Stimulated activated CD4-positive, alpha-beta T cell treated with anti-CD3 and anti-CD28 coated beads, Interleukin-15, amount 100 ng/mL, for 48 hours (primary cell): ENCODE data around the gene LETM1.

Source experiments
- DNase-seq, 2 donors: peaks; one replicate each; pipeline ENCODE4 v3.0.0-alpha.2; 2020; ENCODE audit warnings: low read depth in 2 of 2

Gene LETM1

DNA sequence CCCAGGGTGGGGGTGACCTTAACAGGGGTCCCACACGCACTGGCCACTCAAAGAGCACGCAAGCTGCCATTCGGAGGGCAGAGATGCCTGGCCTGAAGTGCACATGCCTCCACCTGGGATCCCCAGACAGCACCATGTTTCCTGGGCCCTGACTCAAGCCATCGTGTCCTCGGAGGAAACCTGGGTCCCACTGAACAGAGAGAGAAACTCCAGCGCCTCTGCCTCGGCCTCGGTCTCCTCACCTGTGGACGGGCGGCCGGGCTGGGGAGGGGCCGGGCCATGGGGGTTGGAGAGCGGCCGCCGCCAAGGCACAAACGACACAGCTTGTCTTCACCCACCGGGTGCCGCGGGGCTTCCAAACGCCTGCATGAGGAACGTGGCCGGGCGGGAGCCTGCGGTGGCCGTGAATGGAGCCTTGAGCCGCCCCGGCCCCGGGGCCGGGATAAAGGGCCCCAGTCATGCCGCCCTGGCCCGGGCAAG lies 92.8 kb downstream of the LETM1 start:
- no peak for DNase-seq

DNA sequence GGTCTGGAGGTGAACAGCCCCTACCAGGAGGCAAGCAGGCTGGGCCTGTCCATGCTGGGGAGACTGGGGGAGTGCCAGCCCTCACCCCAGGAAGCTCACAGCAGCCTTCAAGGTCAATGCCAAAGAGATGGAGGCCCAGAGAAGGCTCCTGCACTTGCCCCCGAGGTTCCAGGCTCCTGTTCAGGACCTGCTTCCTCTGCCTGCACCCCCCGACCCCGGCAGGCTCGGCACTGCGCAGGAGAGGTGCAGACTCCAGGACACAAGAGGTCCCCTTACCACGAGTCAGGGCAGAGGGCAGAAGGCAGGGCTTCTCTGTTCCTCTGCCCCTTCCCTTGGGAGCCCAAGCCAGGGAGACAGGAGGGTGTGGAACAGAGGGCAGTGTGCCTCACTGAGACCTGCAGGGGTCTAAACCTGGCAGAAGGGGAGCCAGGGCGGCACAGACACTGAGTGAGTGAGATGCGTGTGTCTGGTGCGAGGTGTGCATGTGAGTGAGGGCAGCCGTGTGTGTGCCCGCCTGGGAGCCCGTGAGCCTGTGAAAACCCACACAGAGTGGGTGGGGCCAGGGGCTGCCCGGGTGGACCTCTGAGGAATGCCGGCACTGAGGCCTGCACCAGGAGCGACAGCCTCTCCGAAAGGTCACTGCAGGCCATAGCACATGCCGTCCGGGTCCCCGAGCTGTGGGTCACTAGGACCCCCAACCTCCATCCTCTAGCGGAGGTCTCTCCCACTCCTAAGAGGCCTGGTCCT lies 93.5 kb downstream of the LETM1 start:
- no peak for DNase-seq
